Mucosa of descending colon (tissue), 3 donors: ENCODE data around the gene SGCD. TPM values are rescaled to one million over a fixed set of nuclear protein-coding genes. Genes with fewer than 3 reads are reported as not detected.

Experiments used
- ATAC-seq: fragments of 200-7000 bp; cut with Tn5 transposase; one replicate; pipeline ENCODE4 v1.9.1; 2020; ENCODE audit warnings: mild to moderate bottlenecking, moderate library complexity
- DNase-seq, 3 donors: peaks; one replicate each; pipeline ENCODE4 v3.0.0-alpha.2; 2020
- H3K36me3 ChIP-seq: fragments of 200-600 bp; one replicate; pipeline ENCODE4 v1.8.0; 2021; ENCODE audit warnings: low read depth, mild to moderate bottlenecking
- H3K4me1 ChIP-seq: fragments of 200-600 bp; one replicate; pipeline ENCODE4 v1.8.0; 2021; ENCODE audit warnings: low read depth, mild to moderate bottlenecking
- H3K4me3 ChIP-seq: fragments of 200-600 bp; one replicate; pipeline ENCODE4 v1.8.0; 2021; ENCODE audit warnings: mild to moderate bottlenecking
- H3K9me3 ChIP-seq: fragments of 200-600 bp; one replicate; pipeline ENCODE4 v1.8.0; 2021; ENCODE audit warnings: mild to moderate bottlenecking
- intact Hi-C, 2 donors: fragments of 100-400 bp; cut with DNase I in 1 of 2; cut with micrococcal nuclease in 1 of 2; formaldehyde crosslinking; loops; one replicate each; pipeline versions ENCODE4 v1.11.0 to v1.11.1; 2022; cut with DNase I, micrococcal nuclease
- long read RNA-seq, 2 donors: library from polyadenylated mRNA; unstranded; transcript quantifications; one replicate each; pipeline ENCODE4 v2.0.0, GENCODE V29; 2019 to 2021
- total RNA-seq, 3 donors: library from RNA; stranded (reverse); fragmentation: NEBNext Ultra II Directional in 2 of 3; extraction: Animal tissue kit (Norgen Biotek cat#: 25700) in 2 of 3; gene quantifications; one replicate each; pipeline versions ENCODE4 v1.2.1 to v1.2.4, GENCODE V29; 2021 to 2023
- TF ChIP-seq, protein P1 (sequence below): fragments of 200-600 bp; IDR thresholded peaks from one replicate; pipeline ENCODE4 v1.8.0; 2022; ENCODE audit warnings: antibody characterized with exemption, mild to moderate bottlenecking
- donor health status: DM: no; HTN: no; CAD: no; lungs with moderate emphysema.
- donor health status: DM: no; HTN: no; CAD: no.
- donor health status: DM: no; HTN: yes; CAD: no.

Gene SGCD
- 1 to 10 TPM; 1.2 to 7.4 (median 2.0) TPM for total RNA-seq
- long read RNA-seq, donor 1, partial matches to known transcripts = 0 of 4 reads
- long read RNA-seq, donor 1, other reads (novel, unspliced or antisense) = 2 of 4 reads
- long read RNA-seq, donor 2, partial matches to known transcripts = 0 of 1 reads
- long read RNA-seq, donor 2, other reads (novel, unspliced or antisense) = 1 of 1 reads

DNA sequence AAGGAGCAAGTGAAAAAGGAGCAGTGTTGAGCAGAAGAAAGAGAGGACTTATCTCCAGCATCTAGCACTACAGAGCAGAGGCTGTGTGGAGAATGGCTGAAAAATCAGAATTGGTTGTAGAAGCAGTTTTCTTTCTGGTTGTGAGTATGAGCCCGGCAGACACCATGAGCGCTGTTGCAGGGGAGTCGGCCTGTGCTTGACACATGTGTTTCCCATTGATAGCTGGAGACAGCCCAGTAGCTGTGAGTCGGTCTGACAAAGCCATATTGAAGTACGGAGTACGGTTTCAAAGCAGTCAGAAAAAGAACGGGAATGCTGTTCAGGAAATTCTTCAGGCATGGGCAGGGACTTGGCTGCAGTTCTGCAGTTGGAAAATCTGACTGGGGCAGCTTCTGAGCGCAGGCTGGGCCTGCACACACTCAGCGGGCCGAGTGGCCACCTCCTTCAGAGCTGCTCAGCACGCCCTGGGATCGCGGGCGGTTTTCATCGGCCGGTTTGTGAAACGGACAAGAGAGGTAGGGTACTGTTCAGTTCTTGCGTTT lies at the start of gene SGCD:
Gene SGCD (plus strand): TSS at position 447 of the 542 bp plus-strand sequence.
- H3K4me3 ChIP-seq = no peak within 1 kb of the TSS
- DNase-seq (peak; percentile 15 to 54 (median 33)), ATAC-seq (peak; percentile 62)
- no peaks in the 10 kb centered on the region for H3K36me3 ChIP-seq
- intact Hi-C loops = no loop called here
- H3K9me3 ChIP-seq = no peaks in the 10 kb centered on the region
- TF ChIP-seq, protein P1, sequence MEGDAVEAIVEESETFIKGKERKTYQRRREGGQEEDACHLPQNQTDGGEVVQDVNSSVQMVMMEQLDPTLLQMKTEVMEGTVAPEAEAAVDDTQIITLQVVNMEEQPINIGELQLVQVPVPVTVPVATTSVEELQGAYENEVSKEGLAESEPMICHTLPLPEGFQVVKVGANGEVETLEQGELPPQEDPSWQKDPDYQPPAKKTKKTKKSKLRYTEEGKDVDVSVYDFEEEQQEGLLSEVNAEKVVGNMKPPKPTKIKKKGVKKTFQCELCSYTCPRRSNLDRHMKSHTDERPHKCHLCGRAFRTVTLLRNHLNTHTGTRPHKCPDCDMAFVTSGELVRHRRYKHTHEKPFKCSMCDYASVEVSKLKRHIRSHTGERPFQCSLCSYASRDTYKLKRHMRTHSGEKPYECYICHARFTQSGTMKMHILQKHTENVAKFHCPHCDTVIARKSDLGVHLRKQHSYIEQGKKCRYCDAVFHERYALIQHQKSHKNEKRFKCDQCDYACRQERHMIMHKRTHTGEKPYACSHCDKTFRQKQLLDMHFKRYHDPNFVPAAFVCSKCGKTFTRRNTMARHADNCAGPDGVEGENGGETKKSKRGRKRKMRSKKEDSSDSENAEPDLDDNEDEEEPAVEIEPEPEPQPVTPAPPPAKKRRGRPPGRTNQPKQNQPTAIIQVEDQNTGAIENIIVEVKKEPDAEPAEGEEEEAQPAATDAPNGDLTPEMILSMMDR = no peak
- H3K4me1 ChIP-seq = no peaks in the 10 kb centered on the region

DNA sequence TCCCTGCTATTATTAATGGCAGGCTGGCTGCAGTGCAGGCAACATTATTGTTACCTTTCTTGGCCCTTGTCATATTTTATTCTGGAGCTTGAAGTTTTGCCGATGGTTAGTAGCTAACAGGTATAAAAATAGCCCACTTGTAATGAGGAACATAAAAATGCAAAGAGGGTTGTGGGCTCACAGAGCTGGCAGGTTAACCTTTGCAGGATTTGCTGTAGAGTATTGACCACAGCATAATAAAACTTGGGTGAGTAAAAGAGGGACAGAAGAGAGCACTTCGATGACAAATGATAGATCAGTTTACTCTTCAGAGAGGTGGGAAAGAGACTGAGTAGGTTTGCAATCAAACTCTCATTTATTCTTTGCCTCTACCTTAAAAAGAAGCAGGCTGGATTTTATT lies 49.7 kb upstream of the SGCD start:
- intact Hi-C loops = no loop called here
- Histone ChIP-seq H3K9me3 (no peaks in the 10 kb centered on the region), H3K4me3 (no peak overlapping the region), H3K36me3 (no peaks in the 10 kb centered on the region), H3K4me1 (no peaks in the 10 kb centered on the region)
- DNase-seq = no peak
- no peak for ATAC-seq
- TF ChIP-seq, protein P1 = no peak

DNA sequence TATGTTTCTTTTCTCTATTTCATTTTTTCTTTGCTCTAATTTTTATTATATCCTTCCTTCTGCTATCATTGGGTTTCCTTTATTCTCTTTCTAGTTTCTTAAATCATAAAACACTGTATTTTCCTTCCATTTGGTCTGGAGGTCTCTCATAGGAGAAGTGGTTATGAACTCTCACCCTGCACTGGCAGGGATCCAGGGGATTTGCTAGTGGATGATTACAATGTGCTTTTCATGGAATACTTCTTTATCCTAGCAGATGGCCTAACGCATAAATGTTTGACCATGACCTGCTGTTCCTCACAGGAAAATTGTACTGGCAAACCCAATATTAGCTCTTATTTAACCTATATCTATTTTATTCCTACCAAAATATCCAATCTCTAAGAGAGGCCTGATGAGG lies 31.5 kb upstream of the SGCD start:
- no peak overlapping the region for H3K4me3 ChIP-seq
- no peak for DNase-seq

DNA sequence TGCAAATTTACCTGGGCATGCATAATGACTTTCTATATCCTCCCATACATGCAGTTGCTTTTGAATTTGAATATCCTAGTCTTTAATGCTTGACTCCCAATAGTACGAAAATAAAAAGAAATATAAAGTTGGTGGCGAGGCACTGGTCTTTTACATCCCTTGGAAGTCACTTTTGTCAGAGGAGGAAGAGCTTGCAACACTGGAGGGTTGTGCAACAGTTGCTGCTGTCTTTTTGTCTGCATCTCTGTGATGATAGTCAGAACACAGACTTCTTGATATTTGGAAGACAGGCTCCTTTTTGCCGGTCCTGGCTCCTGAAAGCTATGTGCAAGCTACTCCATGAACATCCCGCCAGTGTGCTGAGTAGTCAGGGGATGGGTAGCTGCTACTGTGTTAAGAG lies 16.8 kb upstream of the SGCD start:
- H3K36me3 ChIP-seq = no peaks in the 10 kb centered on the region
- intact Hi-C loops = no loop called here
- ATAC-seq (no peak), DNase-seq (no peak)
- H3K4me3 ChIP-seq = no peak overlapping the region
- TF ChIP-seq, protein P1 = no peak
- no peaks in the 10 kb centered on the region for H3K4me1 ChIP-seq
- H3K9me3 ChIP-seq = no peaks in the 10 kb centered on the region

More for the DNA sequence above, 31.5 kb upstream of the SGCD start:
- ATAC-seq = no peak
- TF ChIP-seq, protein P1 = no peak
- Histone ChIP-seq H3K36me3 (no peaks in the 10 kb centered on the region), H3K4me1 (no peaks in the 10 kb centered on the region), H3K9me3 (no peaks in the 10 kb centered on the region)
- intact Hi-C loops = no loop called here

DNA sequence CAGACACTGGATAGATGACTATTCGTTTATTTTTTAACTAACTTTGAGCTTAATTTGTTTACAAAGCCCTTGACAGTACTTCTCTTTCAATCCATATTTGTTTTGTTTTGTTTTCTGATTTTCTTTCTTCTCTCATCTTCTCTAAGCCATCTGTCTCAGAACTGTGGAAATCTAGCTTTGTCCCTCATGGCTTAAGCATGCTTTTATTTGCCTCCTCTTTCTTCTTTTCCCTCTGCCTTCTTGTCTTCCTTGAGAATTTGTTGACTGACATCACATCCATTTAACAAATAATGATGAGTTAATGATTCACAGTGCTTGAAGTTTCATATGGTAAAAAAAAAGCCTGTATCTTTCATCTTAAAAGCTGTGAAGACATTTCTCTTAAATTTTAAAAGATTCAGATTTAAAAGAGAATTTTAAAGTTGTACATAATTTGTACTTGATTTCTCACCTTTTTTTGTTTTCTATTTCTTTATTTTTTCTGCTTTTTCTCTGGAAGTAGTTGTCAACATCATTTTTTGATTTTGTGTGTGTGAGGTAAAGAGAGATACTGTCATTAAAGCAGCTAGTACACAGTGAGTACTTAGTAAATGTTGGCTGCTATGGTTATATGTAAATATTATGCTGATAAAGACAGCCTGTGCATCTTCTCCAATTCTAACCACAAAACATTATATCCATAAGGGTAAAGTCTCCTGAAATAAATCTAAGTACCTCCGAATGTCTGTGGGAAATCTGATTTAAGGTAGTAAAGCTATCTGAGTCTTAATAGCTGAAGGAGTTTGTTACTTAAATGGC lies 13.9 kb upstream of the SGCD start:
- no peak overlapping the region for H3K4me3 ChIP-seq
- no peaks in the 10 kb centered on the region for H3K4me1 ChIP-seq
- ATAC-seq (no peak), DNase-seq (no peak)
- TF ChIP-seq, protein P1 = no peak
- H3K36me3 ChIP-seq = no peaks in the 10 kb centered on the region
- no peaks in the 10 kb centered on the region for H3K9me3 ChIP-seq
- intact Hi-C loops = no loop called here
